Measurements from ENCODE around the gene CSTPP1.
"Not testable (repeated sequence)": the region's sequence is repeated elsewhere in the genome, so short reads cannot be mapped to it uniquely, and the experiment has no call there.

CSTPP1 gene

DNA sequence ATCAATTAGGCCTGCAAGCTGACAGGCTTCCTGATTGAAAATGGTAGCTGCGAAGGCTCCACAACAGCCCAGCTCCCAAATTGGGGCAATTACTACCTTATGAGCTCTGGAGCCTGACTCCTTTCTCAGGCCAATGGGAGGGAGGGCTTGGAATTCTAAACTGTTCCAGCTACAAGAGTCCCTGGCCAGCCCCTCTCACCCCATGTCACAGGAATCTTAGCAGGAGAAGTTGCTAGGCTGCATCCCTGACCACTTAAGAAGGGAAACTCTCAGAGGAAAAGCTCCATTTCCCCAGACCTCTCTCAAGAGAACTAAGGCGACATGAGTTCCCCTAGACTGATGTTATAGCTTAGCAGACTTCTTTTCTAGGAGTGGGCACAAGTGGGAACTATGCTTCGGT is 23.1 kb upstream of the CSTPP1 start:
- DNase-seq: no peak

DNA sequence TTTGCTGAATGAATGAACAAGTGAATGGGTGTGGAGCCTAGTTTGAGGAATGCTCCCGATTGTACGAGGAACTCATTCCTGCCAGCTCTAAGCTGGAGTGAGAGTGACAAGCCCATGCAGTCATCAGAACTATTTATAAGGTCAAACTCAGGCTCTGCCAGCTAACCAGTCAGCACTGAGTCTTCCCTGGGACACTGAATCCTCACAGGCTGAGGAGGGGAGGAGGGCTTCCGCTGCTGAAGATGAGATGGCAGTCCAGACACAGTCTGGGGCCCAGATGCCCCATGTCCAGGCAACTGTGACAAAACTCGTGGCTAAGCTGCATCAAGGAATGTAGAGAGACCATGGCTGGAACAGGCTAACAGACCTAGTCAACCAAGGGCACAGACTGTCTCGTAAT is 22.2 kb upstream of the CSTPP1 start:
- no peak for DNase-seq

DNA sequence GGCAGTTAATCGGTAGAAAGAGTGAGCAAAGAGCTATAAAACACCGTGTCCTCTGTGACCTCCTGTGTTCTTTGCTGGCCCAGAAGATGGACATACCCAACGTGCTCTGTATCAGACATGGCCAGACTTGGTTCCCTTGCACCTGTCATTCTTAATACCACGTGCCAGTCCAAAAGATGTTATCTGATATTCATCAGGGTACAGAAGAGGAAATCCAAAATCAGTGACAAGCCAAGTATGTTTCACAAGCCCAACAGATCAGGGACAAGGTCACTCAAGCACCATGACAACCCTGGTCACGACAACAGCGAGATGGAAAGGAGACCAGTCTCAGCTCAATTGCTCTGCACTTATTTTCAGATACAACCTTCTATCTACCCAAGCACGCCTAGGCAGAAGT is 21.7 kb upstream of the CSTPP1 start:
- DNase-seq: no peak

DNA sequence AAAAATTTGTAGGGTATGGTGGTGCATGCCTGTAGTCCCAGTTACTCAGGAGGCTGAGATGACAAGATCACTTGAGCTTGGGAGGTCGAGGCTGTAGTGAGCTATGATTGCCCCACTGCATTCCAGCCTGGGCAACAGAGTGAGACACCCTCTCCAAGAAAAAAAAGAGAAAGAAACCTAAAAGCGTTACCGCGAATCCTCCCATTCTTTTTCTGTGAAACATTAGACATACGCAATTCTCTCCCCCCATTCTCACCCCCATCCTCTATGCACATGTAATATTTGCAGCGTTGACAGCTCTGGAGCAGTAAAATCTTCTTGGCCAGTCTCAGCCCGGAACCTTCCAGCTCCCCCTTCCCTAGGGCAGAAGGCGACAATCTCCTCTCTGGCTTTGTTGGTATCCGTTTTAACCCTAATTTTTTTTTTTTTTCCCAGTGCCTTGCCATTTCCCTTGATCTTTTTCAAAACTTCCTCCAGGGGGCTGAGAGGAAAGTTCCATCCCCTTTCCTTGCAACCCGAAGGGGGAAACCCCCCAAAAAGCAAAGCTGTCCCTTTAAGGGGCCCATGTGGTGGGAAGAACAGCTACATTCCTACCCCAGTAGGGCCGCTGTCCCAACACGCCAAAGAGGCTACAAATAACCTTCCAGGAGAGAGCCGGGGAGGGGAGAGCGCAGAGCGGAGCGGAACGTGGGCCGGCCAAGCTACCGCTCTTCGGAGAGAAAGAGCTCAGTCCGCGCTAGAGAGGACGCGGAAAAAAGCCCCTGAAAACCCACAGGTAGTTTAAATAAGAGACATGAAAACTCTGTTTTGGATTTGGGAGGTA is 20.1 kb upstream of the CSTPP1 start:
- no peak for DNase-seq

DNA sequence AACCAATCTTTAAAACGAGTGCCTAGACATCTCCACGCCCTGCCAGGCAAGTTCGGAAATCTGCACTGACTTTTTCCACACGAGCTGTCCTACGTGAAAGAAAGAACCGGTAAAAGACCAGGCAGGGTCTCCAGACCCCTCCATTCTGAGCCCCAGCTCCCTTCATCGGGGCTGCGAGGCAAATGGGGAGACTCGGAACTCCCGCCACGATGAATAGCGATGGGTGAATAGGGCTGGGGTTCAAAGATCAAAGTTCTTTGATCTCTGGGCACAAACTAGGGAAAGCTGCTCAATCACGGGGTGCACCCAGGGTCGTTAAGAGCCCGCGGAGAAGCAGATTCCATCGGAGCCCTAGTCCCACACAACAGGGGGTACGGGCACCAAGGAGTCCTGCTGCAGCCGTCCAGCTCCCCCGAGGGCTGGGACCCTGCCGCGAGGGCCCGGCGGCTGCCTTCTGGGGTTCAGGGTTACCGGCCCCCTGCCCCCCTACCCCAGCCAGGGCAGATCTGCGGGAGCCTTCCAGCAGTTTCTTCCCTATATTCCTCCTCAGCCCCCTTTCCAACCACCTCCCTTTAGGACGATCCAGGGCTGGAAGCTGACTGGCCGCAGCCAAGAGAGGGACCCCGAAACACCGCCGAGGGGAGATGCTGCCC is 19.3 kb upstream of the CSTPP1 start:
- no peak for DNase-seq

DNA sequence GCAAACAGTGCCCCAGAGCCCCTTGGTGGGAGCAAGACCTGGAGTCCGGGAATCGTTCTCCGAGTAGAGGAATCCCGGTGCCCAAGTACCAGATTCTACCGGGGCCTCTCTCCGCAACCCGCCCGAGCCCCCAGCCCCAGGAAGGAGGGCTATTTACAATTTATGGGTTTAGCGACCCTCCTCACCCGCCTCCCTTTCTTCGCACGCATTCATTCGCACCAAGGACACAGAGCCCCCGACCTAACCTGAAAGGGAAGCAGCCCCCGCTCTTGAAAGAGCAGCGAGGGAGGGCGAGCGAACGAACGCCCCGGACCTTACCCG is 18.8 kb upstream of the CSTPP1 start:
- DNase-seq: no peak

DNA sequence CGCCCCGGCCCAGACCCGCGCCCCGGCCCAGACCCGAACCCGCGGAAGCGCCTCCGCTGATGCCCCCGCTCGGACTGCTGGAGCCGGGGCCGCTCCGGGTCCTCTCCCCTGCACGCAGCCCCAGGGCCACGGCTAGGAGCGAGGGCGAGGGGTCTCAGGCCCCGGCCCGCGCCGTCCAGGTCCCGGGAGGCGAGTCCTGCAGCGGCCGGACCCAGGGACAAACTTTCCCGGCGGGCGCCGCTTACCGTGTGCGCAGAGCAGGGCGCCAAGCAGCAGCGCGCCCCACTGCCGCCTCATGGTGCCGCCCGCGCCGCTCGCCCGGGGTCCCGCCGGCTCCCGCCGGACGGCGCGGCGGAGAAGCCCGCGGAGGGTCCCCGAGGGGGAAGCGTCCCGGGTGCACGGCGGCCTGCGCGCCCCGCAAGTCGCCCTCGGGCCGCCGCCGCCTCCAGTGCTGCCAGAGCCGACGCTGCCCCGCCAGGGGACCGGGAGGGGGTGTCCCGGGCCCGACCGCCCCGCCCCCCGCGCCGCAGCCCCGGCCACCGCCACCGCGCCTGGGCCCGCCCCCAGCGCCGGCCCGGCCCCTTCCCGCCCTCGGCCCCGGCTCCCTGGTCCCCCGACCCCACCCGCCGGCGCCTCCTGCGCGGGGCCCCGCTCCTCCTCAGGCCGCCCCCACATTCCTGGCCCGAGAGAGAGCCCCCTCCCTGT is 18.3 kb upstream of the CSTPP1 start, which contains the start of gene LRP4:
Gene LRP4 (minus strand): TSS at position 468 of the 705 bp plus-strand sequence. CDS start 171 bp downstream, at position 297.
- no peak for DNase-seq

DNA sequence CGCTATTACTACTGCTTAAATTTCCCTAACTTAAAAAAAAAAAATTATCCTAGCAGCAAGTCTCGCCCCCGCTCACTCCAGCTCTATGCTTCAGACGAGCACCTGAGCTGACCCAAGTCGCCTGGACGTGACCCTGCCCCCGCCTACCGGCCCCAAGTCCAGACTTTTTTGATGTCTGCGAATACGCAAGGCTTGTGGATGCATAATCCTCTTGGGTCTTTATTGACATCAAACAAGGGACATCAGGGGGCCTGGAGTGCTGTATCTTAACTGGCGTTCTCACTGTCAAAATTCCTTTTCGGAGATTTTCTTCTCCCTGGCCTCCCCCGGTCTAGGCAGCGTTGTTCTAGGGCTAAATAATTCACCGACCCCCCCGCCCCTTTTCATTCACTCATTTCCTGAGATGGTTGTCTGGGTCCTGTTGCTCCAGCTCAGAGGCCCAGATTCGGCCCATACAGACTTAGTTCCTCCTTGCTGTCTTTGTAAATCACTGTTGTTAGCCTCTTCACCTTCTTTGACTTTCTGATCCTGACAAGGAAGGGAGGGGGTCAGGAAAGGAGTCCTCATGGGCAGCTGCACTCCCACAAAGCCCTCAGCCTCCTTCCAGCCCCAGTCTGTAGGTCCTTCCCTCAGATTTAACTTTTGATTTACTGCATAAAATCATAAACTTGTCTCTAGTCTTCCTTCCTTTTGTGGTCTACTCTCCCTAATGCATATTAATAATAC is 17.6 kb upstream of the CSTPP1 start:
- DNase-seq: no peak

DNA sequence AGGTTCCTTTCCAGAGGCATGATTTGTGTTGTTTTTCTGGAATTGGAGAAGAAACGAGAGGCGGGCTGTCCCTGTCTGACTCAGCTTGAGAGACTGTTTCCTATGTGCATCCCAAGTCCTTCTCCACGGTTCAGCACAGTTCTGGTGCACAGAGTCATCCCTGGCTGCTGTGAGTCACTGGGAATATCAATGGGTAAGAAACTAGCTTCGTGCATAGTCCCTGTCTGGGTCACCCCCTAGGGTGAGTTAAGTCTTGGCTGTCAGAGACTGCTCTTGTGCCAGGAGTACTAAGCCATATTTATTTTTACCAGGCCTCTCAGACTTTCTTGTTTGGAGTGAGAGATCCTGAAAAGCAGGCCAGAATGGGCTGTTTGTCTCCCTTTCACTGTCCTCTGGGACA is 15.8 kb upstream of the CSTPP1 start:
- DNase-seq: no peak

DNA sequence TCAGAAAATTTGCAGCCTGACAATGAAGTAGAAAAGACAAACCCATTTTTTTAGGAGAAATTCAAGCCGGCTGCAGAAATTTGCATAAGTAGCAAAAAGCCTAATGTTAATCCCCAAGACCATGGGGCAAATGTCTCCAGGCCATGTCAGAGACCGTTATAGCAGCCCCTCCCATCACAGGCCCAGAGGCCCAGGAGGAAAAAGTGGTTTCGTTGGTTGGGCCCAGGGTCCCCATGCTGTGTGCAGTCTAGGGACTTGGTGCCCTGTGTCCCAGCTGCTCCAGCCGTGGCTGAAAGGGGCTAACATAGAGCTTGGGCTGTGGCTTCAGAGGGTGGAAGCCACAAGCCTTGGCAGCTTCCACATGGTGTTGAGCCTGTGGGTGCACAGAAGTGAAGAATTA is 8.6 kb upstream of the CSTPP1 start:
- not testable (repeated sequence) for DNase-seq

DNA sequence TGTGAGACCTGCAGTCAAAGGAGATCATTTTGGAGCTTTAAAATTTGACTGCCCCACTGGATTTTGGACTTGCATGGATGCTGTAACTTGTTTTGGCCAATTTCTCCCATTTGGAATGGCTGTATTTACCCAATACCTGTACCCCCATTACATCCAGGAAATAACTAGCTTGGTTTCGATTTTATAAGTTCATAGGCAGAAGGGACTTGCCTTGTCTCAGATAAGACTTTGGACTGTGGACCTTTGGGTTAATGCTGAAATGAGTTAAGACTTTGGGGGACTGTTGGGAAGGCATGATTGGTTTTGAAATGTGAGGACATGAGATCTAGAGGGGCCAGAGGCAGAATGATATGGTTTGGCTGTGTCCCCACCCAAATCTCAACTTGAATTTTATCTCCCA is 7.9 kb upstream of the CSTPP1 start:
- DNase-seq: not testable (repeated sequence)

DNA sequence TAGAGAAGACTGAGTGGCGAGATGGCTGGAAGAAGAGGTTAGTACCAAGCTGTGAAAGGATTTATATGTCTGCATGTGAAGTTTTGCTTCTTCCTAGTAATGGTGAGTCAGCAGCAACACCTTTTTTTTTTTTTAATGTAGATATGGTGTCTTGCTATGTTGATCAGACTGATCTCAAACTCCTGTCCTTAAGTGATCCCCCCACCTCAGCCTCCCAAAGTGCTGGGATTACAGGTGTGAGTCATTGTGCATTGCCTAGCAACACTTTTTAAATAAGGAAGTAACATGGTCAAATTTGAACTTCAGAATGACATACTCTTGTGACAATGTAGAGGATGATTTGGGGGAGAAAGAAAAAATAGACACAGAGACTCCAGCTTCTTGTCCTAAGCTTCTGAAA is 6.5 kb upstream of the CSTPP1 start:
- peak; percentile 24 for DNase-seq

DNA sequence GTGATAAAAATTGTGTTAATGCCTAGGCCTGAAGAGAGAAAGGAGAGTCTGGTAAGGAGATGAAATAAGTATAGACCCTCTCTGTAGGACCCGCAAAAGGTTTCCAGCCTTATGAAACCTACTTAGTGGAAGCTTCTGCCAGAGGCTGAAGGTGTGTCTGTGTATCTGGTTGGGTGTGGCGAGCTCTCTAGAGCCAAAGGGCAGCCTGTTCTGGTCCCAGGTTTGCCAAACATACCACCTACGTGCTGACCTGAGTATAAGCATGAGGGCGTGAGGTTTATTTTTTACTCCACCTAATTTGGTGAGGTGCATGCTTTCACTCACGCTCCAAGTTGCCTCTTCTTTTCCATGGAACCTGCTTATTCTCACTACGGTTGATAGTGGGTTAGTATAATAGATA is 5.6 kb downstream of the CSTPP1 start:
- no peak for DNase-seq

DNA sequence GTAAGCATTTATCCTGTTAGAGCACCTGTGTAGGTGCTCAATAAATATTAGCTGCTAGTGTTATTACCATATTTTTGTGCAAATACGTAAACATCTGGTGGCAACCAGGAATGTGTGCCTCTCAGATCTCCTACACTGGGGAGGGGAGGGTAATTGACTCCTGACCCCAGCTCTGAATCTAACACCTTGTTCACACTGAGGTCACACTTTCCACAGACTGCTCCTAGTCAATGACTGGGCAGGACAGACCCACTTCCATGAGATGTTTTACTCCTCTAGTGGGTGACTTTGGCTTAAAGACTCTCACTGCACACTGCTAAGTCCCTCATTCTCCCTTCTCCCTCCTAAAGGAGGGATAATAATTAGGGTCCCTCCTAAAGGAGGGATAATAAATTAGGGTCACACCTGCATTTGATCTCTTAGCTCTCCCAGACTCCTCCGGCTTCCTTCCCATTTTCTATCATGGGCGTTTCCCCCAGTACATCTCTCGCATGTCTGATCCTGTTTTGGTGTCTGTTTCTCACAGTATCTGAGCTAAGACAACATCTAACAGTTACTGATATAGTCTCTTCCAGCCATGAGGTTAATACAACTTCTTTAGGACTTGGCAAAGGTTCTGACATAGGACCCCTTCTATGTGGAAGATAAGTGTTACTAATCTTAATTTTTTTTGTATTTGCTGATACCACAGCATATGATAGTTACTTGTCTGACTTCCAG is 8.0 kb downstream of the CSTPP1 start:
- DNase-seq: no peak

DNA sequence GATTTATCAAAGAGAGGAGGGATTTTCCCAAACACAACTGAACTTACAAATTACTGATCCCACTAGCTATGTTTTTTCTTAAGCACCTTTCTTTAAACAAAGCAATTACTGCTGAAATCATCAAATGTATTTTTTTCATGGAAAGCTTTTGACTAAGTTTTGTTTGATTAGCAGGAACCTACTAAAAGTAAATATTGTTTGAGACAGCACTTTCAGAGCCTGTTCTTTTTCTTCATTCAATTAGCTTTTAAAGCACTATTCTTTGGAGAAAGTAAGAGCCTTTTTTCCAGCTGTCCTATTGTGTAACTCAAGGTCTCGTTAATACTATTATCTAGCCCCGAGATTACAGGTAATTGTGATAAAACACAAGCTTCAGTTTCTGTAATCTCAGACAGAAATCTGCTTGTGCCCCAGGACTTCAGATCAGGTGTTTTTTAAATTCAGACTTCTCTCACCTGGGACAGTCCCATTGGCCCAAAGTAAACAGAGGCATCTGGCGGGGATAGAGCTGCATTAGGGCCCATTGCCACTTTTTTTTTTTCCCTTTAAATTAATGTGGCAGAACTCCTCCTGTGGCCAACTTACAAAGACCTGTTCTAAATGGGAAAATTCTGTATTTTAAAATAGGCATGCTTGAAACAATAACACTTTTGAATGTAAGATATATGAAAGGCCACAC is 11.0 kb downstream of the CSTPP1 start:
- no peak for DNase-seq

DNA sequence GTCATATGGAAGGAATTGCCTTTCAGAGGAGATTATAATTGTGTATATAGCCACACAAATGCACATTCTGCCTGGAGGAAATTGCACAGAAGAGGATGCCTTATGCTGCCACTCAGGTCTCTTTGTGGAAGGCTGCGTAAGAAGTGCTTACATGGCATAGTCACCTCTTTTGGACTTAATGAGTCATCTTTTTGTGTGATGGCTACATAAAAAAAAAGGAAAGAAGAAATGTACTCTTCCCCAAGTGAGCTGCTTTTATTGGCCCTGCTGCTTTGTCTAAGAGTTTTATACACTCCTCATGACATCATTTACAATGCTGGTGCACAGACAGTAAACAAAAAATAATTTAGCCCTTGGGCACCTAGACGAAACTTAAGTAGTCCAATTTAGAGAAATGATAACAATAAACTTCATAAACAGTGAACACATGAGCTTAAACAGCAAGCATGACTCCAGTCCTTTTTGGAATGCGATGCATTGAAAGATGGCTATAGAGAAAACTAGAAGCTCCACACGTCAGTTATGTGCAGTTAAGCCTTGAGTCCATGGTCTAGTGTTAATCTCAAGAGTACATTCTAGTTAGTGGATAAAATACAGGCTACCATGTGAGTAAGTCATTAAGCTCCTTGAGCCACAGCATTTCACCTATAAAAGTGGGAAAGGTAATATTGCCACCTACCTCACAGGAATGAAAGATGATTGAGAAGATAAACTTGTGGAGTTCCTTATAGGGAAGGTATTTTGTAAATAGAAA is 12.0 kb downstream of the CSTPP1 start:
- DNase-seq: no peak

DNA sequence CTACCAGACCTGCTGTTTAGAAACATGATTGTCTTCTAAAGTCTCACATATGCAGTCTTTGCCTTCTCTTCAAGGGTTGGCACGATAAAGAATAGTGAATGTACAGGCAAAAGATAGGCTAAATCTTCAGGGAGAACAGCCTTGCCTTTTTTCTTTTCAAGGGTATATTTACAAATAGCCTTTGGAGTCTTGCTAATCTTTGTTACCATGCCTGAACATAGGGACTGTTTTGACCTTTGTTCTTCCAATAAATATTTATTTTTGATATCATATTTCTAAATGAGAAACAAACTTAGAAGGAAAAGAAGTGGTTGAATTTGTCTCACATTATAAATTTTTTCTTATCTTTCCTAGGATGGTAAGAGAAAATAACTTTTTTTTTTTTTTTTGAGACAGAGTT is 12.7 kb downstream of the CSTPP1 start:
- no peak for DNase-seq

DNA sequence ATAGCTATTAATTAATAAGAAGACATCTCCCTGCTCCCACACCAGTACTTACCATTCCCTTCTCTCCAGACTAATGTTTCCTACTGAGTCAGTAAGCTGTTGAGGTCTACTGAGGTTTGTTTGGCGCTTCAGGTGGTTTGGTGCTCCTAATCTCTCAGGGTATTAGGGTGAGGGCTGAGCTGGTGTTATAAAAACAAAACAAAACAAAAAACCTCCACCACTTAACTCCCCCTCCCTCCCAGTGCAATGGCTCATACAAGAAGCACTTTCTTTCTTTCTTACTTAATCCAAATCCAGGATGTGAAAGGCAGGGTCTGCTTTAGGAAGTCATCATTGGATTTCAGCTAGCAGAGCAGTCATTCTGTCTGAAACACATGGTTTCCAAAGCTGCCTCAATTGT is 15.3 kb downstream of the CSTPP1 start:
- DNase-seq: no peak

DNA sequence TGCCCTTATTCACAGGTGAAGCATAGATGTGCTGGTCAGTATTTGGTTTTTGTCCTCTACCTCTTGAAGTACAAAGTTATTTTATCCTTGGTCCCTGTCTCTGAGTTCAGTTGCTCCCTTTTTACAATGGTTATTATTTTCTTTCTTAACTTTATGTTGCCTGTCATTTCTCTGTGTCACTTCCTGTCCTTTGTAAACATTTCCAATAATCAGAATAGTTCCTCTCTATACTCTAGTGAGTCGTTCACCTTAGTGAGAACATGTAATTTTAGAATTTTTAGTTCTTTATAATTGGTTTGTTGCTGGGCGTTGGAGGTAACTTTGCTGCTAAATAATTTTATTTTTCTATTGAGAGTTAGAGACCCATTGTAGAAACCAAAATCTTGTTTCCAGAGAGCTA is 16.0 kb downstream of the CSTPP1 start:
- no peak for DNase-seq

DNA sequence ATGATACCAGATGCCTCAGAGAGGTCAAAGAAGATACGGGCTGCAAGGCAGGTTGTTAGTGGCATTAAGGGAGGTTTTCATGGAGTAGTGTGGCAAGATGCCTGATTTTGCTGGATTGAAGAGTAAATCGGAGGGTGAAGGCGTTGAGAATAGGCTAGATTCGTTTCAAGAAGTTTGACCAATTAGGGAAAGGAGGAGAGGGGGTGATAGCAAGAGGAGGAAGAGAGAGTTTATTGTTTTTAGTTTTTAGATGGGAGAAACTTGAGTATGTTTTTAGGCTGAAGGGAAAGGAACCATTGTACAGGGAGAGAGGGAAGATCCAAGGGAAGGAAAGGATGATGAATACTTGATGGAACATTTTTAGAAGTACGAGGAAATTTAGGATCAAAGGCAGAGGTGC is 16.5 kb downstream of the CSTPP1 start:
- no peak for DNase-seq

DNA sequence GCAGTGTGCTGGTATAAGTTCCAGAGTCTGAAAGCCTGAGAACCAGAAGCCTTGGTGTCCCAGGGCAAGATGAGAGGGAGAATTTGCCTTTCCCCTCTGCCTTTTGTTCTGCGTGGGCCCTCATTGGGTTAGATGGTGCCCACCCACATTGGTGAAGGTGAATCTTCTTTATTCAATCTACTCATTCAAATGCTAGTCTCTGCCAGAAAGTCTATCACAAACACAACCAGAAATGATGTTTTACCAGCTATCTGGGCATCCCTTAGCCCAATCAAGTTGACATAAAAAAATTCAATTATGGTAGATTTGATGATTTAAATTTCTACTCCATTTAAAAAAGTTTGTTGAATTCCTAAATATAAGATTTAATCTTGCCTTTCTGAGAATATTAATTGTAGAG is 22.2 kb downstream of the CSTPP1 start:
- DNase-seq: no peak

Measured in hematopoietic multipotent progenitor cell treated with erythropoietin and hydrocortisone succinate and interleukin-3 and kit ligand, for 8 days (in vitro differentiated cells).